ENCODE measurements around the gene TOGARAM2.

- TF ChIP-seq CTCF (IDR thresholded peaks at IDR 0.05; ENCODE audit: low read depth, low read length) (no peak), EZH2phosphoT487 (IDR thresholded peaks at IDR 0.05; ENCODE audit: low read depth) (no peak)
Observed at GRCh38 chr2:28960401-28960800, 20.7 kb upstream of the TOGARAM2 start.

Data from OCI-LY3 (cell line).